Lower leg skin (tissue), 4 donors: ENCODE data around the gene FOXN1. TPM values are rescaled to one million over a fixed set of nuclear protein-coding genes. Genes with fewer than 3 reads are reported as not detected.

Experiments
- DNase-seq, 2 donors: peaks; one replicate each; pipeline ENCODE4 v3.0.0-alpha.2; 2019; ENCODE audit warnings: low spot score in 2 of 2
- H3K4me3 ChIP-seq: fragments of 200-600 bp; sonication (generic); 2 replicates; pipeline ENCODE4 v1.5.1; 2017; ENCODE audit warnings: mild to moderate bottlenecking, low read depth; ENCODE audit not compliant: poor library complexity, severe bottlenecking
- POLR2A ChIP-seq, 2 donors: fragments of 450-650 bp; IDR thresholded peaks; one replicate each; pipeline ENCODE4 v1.6.1; 2016 to 2017; ENCODE audit warnings: antibody characterized with exemption in 2 of 2, mild to moderate bottlenecking in 1 of 2, moderate library complexity in 1 of 2
- WGBS, 2 donors: methylation state at CpG; one replicate each; pipeline ENCODE4 v1.1.5; 2018; 5-methylcytosine and 5-hydroxymethylcytosine counted together
- intact Hi-C: fragments of 100-400 bp; cut with DNase I; formaldehyde crosslinking; loops from one replicate; pipeline ENCODE4 v1.15.0; 2023; ENCODE audit warnings: low total_unique reads
- total RNA-seq, 4 donors: library from RNA; depleted of rRNA; stranded (reverse); fragments of >200 nt; gene quantifications; one replicate each; pipeline ENCODE4 v1.1.0, GENCODE V29; 2016
- TF ChIP-seq, protein P1 (sequence below), 3 donors: fragments of 450-650 bp; IDR thresholded peaks; one replicate each; pipeline ENCODE4 v1.5.1; 2016; ENCODE audit warnings: antibody characterized with exemption in 3 of 3, mild to moderate bottlenecking in 3 of 3, moderate library complexity in 2 of 3

FOXN1 gene
- total RNA-seq, 4 donors from 2014 or later, result 28.9 to 65.0 (median 45.4) TPM

DNA sequence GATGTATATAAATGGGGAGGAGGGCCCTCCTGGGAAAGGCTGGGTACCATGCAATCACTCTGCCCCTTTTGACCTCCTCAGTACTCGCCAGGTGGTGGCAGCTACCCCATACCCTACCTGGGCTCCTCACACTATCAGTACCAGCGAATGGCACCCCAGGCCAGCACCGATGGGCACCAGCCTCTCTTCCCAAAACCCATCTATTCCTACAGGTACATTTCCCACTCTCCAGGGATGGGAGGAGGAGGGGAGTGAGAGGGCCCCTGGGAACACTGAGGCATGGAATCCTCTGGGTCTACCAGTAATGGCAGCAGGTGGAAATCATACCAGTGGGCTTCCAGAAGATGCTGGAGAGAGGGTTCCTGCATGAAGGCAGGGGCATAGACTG, 22.9 kb downstream of the FOXN1 start:
- intact Hi-C loops, result no loop called here
- no peak for DNase-seq
- WGBS, 2 donors, result 92 to 97% methylated on average over 3 of the region's 3 CpGs
- H3K4me3 ChIP-seq, result no peak overlapping the region
- TF ChIP-seq POLR2A (IDR thresholded peaks at IDR 0.05), result no peak
- TF ChIP-seq, protein P1, sequence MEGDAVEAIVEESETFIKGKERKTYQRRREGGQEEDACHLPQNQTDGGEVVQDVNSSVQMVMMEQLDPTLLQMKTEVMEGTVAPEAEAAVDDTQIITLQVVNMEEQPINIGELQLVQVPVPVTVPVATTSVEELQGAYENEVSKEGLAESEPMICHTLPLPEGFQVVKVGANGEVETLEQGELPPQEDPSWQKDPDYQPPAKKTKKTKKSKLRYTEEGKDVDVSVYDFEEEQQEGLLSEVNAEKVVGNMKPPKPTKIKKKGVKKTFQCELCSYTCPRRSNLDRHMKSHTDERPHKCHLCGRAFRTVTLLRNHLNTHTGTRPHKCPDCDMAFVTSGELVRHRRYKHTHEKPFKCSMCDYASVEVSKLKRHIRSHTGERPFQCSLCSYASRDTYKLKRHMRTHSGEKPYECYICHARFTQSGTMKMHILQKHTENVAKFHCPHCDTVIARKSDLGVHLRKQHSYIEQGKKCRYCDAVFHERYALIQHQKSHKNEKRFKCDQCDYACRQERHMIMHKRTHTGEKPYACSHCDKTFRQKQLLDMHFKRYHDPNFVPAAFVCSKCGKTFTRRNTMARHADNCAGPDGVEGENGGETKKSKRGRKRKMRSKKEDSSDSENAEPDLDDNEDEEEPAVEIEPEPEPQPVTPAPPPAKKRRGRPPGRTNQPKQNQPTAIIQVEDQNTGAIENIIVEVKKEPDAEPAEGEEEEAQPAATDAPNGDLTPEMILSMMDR (IDR thresholded peaks at IDR 0.05), result no peak

DNA sequence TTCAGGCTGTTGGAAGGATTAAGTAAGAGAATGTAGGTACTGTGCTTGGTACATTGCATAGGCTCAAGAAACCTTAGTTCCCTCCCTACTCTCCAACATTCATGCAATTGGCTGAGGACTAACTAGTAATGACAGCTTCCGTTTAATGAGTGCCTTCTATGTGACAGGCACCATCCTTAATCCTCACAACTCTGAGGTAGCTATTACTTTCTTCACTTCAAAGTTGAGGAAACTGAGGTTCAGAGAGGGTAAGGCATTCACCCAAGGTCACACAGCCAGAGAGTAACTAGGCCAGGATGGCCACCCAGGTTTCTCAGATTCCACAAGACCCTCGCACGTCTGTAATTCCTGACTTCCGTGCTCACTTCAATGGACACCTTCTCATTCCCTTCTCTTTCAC, 24.1 kb downstream of the FOXN1 start:
- 80 to 86% methylated on average over 4 of the region's 4 CpGs for WGBS, 2 donors
- intact Hi-C loops, result no loop called here
- no peak overlapping the region for H3K4me3 ChIP-seq
- no peak for DNase-seq
- TF ChIP-seq, protein P1 (IDR thresholded peaks at IDR 0.05), result no peak
- no peak for TF ChIP-seq POLR2A (IDR thresholded peaks at IDR 0.05)

DNA sequence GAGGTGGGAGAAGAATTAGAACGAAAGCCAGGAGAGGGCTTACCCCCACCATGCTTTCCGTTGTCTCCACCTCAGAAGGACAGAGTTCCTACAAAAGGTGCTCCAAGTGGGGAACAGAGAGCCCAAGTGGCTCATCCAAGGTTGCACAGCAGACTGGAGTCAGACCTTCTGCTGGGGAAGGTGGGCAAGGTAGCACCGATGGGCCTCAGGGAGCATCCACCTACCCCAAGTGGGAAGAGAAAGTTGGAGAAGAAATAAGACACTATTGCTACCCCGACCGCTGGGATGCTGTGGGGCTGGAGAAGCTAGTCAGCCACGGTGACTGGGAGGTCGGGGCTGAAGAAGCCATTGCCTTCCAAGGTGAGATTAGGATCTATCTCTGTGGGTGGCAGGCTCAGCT, 24.8 kb downstream of the FOXN1 start:
- DNase-seq, result no peak
- no peak overlapping the region for H3K4me3 ChIP-seq
- 68 to 69% methylated on average over 7 of the region's 7 CpGs for WGBS, 2 donors
- intact Hi-C loops, result no loop called here
- TF ChIP-seq POLR2A (IDR thresholded peaks at IDR 0.05), result no peak
- TF ChIP-seq, protein P1 (IDR thresholded peaks at IDR 0.05), result no peak

DNA sequence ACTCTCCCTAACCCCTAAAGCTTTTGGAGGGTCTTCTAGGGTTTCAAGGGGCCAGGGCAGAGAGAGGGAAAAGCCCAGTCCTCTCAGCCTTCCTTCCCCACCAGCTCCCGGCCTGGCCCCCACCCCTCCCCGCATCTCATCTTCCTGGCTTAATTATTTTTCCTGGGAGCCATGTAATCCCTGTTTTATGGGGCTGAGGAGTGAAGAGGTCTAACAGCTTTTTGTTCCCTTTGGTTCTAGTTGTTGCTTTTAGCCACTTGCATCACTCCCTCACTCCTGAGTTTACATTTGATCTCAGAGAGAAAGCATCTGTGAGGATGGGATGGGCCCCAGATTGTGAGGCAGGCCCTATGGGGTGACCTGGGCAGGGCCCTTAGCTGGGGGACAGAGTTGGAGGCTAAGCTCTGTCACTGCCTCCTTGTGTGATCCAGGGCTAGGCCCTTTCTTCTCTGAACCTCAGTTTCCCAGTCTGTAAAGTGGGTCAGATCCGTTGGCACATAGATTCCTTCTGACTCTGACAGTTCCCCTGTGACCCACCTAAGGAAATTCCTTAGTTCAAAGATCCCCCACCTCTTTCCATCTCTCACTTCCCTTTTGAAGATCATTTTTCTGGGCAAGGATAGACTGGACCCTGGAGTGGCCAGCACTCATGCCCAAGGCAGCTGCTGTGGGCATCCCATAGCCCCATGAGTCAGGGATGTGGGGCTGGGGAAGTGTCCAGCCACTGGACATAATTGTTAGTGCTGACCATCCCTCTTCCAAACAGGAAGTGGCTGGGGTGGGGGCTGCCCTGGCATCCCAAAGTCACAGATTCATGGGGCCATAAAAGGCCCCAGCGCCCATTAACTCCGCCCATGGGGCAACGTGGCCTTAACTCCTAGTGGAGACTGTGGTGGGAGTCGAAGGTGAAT, 26.2 kb downstream of the FOXN1 start:
- no peak for DNase-seq
- WGBS, 2 donors, result 52 to 66% methylated on average over 7 of the region's 7 CpGs
- intact Hi-C loops, result no loop called here
- no peak overlapping the region for H3K4me3 ChIP-seq
- TF ChIP-seq, protein P1 (IDR thresholded peaks at IDR 0.05), result no peak
- no peak for TF ChIP-seq POLR2A (IDR thresholded peaks at IDR 0.05)

DNA sequence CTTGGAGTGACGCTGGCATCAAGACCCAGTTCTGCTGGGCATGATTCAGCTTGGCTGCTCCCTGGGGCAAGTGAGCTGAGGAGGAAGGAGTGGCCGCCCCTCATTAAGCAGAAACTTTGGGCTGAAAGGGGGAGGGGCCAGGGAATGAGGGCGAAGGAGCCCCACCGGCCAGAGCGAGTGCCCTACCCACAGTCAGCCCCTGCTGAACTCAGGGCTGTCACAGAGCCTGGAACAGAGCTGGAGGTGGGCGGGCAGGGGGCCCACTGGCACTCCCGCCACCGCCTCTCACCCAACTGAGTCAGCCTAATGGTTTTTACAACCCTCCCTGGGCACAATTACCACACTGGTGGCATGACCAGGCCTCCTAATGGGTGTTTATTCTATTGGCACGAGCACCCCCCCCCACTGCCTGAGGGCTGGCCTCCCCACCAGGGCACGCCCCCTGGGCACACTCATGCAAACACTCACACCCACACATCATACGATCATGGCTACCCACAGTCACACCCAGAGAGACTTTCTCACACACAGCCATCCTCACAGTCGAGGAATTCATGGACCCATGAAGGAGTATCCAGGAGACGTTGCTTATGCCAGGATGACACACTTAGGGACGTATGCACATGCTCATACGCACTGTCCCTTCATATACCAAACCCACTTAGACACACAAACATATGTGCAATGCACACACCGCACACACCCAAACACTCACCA, 27.1 kb downstream of the FOXN1 start:
- peak in 1 of 2 donors; percentile 40 for DNase-seq
- WGBS, 2 donors, result 48% methylated on average over 15 to 16 of the region's 16 CpGs
- TF ChIP-seq POLR2A (IDR thresholded peaks at IDR 0.05), result no peak
- TF ChIP-seq, protein P1 (IDR thresholded peaks at IDR 0.05), result no peak
- intact Hi-C loops, result no loop called here
- H3K4me3 ChIP-seq, result no peak overlapping the region
